ENCODE measurements around the gene TAS2R30. TPM values are rescaled to one million over a fixed set of nuclear protein-coding genes. Genes with fewer than 3 reads are reported as not detected.

The TAS2R30 gene
- total RNA-seq, 1 experiment from 2014 or later = 0.66 TPM

- no peak overlapping the region for H3K27ac ChIP-seq (ENCODE audit: low read length)
- no peak overlapping the region for H2AFZ ChIP-seq (ENCODE audit: low read length)
- H3K36me3 ChIP-seq (ENCODE audit: low read depth, low read length) = no peaks in the 10 kb centered on the region
- ChIA-PET CTCF (no interaction called here), POLR2A (ENCODE audit: unreplicated experiment) (no interaction called here)
- TF ChIP-seq, protein P1, sequence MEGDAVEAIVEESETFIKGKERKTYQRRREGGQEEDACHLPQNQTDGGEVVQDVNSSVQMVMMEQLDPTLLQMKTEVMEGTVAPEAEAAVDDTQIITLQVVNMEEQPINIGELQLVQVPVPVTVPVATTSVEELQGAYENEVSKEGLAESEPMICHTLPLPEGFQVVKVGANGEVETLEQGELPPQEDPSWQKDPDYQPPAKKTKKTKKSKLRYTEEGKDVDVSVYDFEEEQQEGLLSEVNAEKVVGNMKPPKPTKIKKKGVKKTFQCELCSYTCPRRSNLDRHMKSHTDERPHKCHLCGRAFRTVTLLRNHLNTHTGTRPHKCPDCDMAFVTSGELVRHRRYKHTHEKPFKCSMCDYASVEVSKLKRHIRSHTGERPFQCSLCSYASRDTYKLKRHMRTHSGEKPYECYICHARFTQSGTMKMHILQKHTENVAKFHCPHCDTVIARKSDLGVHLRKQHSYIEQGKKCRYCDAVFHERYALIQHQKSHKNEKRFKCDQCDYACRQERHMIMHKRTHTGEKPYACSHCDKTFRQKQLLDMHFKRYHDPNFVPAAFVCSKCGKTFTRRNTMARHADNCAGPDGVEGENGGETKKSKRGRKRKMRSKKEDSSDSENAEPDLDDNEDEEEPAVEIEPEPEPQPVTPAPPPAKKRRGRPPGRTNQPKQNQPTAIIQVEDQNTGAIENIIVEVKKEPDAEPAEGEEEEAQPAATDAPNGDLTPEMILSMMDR (conservative IDR thresholded peaks at IDR 0.05; ENCODE audit: low read depth, low read length) = no peak
- no peak for TF ChIP-seq EZH2 (IDR thresholded peaks at IDR 0.05; ENCODE audit: low read length, unreplicated experiment)
- no peak for TF ChIP-seq EZH2phosphoT487 (IDR thresholded peaks at IDR 0.05; ENCODE audit: borderline replicate concordance, low read length)
- no peaks in the 10 kb centered on the region for H3K9me3 ChIP-seq (ENCODE audit: low read length)
- no peaks in the 10 kb centered on the region for H3K27me3 ChIP-seq (ENCODE audit: low read length)
- peaks cover 3% of the 10 kb centered on the region; the same call in 1 of the 2 replicates for H3K4me1 ChIP-seq (ENCODE audit: insufficient read depth, low read length)
- no peaks in the 10 kb centered on the region for H3F3A ChIP-seq (ENCODE audit: low read length, unreplicated experiment)
- H3K4me3 ChIP-seq (ENCODE audit: low read length) = no peak overlapping the region
- no peak overlapping the region for H3K4me2 ChIP-seq (ENCODE audit: low read length)
- no TSS peak for BruUV-seq (replicated peaks)
- intact Hi-C loops (cut with micrococcal nuclease) = no loop called here
- H3K9me2 ChIP-seq (replicated peaks; ENCODE audit: low read length) = no peaks in the 10 kb centered on the region
- H3K9ac ChIP-seq (ENCODE audit: low read length) = no peak overlapping the region
- ATAC-seq (no peak), DNase-seq (no peak)
- H4K20me1 ChIP-seq (ENCODE audit: low read length) = peaks cover 2% of the 10 kb centered on the region; the same call in 1 of the 2 replicates
- peaks cover 19% of the 10 kb centered on the region for H3K79me2 ChIP-seq (ENCODE audit: low read length)
Measured at GRCh38 chr12:11178250-11178649, 43.8 kb upstream of the TAS2R30 start.

DNA sequence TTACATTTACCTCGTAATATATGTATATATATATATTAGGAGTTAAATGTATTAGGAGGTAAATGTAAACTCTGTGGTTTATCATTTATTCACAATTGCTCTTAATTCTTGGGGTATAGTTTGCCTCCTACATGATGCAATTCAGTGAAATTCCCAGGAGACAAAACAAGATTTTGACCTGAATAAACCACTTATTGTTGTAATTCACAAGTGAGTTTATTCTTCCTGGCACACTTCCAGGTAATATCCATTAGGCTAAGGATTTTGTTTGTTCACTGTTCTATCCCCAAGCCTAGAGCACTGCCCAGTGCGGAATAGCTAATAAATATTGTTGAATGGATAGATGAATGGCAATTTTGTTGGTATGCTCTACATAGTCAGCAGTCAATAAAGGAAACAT is 39.6 kb upstream of the TAS2R30 start:
- H2AFZ ChIP-seq (ENCODE audit: low read length) = no peak overlapping the region
- H3K9me2 ChIP-seq (replicated peaks; ENCODE audit: low read length) = no peaks in the 10 kb centered on the region
- no peak overlapping the region for H3K9ac ChIP-seq (ENCODE audit: low read length)
- POLR2A ChIA-PET (ENCODE audit: unreplicated experiment) = no interaction called here
- no peaks in the 10 kb centered on the region for H3K27me3 ChIP-seq (ENCODE audit: low read length)
- BruUV-seq (replicated peaks) = no TSS peak
- H3K79me2 ChIP-seq (ENCODE audit: low read length) = peaks cover 58% of the 10 kb centered on the region
- H4K20me1 ChIP-seq (ENCODE audit: low read length) = peaks cover 6% of the 10 kb centered on the region; the same call in 1 of the 2 replicates
- H3K36me3 ChIP-seq (ENCODE audit: low read depth, low read length) = peaks cover 2% of the 10 kb centered on the region; the same call in 1 of the 2 replicates
- no peak overlapping the region for H3K27ac ChIP-seq (ENCODE audit: low read length)
- TF ChIP-seq, protein P1 (conservative IDR thresholded peaks at IDR 0.05; ENCODE audit: low read depth, low read length) = no peak
- TF ChIP-seq EZH2phosphoT487 (IDR thresholded peaks at IDR 0.05; ENCODE audit: borderline replicate concordance, low read length) = no peak
- TF ChIP-seq EZH2 (IDR thresholded peaks at IDR 0.05; ENCODE audit: low read length, unreplicated experiment) = no peak
- H3K9me3 ChIP-seq (ENCODE audit: low read length) = no peaks in the 10 kb centered on the region
- no peak for DNase-seq
- intact Hi-C loops (cut with micrococcal nuclease) = no loop called here
- ATAC-seq = no peak
- CTCF ChIA-PET = no interaction called here
- no peaks in the 10 kb centered on the region for H3F3A ChIP-seq (ENCODE audit: low read length, unreplicated experiment)
- no peak overlapping the region for H3K4me3 ChIP-seq (ENCODE audit: low read length)
- no peak overlapping the region for H3K4me2 ChIP-seq (ENCODE audit: low read length)
- peaks cover 21% of the 10 kb centered on the region for H3K4me1 ChIP-seq (ENCODE audit: insufficient read depth, low read length)

DNA sequence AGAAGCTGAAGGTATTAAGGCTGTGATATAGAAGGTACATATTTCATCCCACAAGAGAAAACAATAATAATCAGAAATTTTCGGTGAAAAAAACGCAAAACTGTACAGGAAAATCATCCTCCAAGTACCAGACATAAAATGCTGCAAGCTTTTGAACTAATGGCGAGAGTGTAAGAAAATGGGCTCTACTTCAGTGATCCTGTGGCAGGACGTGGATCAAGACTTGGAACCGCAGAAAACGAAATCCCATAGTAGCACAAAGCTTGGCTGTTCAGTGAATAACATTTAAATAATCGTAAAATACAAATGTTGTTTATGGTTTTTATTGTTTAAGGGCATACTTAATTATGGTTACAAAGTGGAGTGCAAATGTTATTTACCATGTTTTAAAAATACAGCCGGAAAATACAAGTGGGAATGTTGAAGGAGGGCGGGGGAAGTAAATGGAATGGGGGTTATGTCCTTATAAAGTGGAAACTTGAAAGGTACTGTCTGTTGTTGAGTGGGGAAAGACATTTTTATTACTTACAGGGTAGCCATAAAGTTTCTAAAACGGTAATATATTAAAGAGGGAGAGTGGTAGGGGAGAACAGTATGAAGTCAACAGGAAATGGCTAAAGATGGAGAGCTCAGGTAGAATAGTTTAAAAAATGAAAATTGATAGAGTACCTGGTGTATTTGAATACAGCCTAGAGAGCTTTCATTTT is 37.7 kb upstream of the TAS2R30 start:
- intact Hi-C loops (cut with micrococcal nuclease) = no loop called here
- POLR2A ChIA-PET (ENCODE audit: unreplicated experiment) = interaction anchor here (1.0 kb wide), 1 partner anchor 11 kb away, joined by 3 read pairs; no protein-coding TSS in a partner anchor

More for the DNA sequence above, 37.7 kb upstream of the TAS2R30 start:
- Histone ChIP-seq H4K20me1 (ENCODE audit: low read length) (peaks cover 9% of the 10 kb centered on the region; the same call in 1 of the 2 replicates), H3F3A (ENCODE audit: low read length, unreplicated experiment) (no peaks in the 10 kb centered on the region), H3K9me3 (ENCODE audit: low read length) (no peaks in the 10 kb centered on the region), H3K36me3 (ENCODE audit: low read depth, low read length) (peaks cover 2% of the 10 kb centered on the region; the same call in 1 of the 2 replicates), H3K4me3 (ENCODE audit: low read length) (peak overlapping the region; percentile 76), H3K9ac (ENCODE audit: low read length) (peak overlapping the region; percentile 82), H3K79me2 (ENCODE audit: low read length) (peaks cover 75% of the 10 kb centered on the region), H3K4me2 (ENCODE audit: low read length) (peak overlapping the region; percentile 84), H3K27me3 (ENCODE audit: low read length) (no peaks in the 10 kb centered on the region), H3K27ac (ENCODE audit: low read length) (peak overlapping the region; percentile 82; the same call in 1 of the 2 replicates), H3K9me2 (replicated peaks; ENCODE audit: low read length) (no peaks in the 10 kb centered on the region), H2AFZ (ENCODE audit: low read length) (peak overlapping the region; percentile 51), H3K4me1 (ENCODE audit: insufficient read depth, low read length) (peaks cover 22% of the 10 kb centered on the region)
- TSS peak; percentile 80 for BruUV-seq (replicated peaks)
- CTCF ChIA-PET = no interaction called here
- no peak for ATAC-seq
- no peak for DNase-seq
- TF ChIP-seq, protein P1 (conservative IDR thresholded peaks at IDR 0.05; ENCODE audit: low read depth, low read length) = no peak
- TF ChIP-seq EZH2phosphoT487 (IDR thresholded peaks at IDR 0.05; ENCODE audit: borderline replicate concordance, low read length) (no peak), EZH2 (IDR thresholded peaks at IDR 0.05; ENCODE audit: low read length, unreplicated experiment) (no peak)

All from PC-3 (cell line).